Hematopoietic multipotent progenitor cell treated with erythropoietin and hydrocortisone succinate and interleukin-3 and kit ligand, for 8 days (in vitro differentiated cells): Measurements from ENCODE around the gene MCOLN1.
"Not testable (repeated sequence)": the region's sequence is repeated elsewhere in the genome, so short reads cannot be mapped to it uniquely, and the experiment has no call there.

Experiments
- DNase-seq: peaks from one replicate; pipeline ENCODE4 v3.0.0-alpha.2; 2015

Gene MCOLN1

GRCh38 chr19:7526059-7526929, 3.9 kb downstream of the MCOLN1 start:
- DNase-seq: peak; percentile 56

GRCh38 chr19:7527516-7528191, 5.2 kb downstream of the MCOLN1 start:
- DNase-seq: no peak

- no peak for DNase-seq
Observed at GRCh38 chr19:7528192-7528519, 5.7 kb downstream of the MCOLN1 start.

GRCh38 chr19:7528522-7529245, 6.3 kb downstream of the MCOLN1 start:
- DNase-seq: no peak

- no peak for DNase-seq
Observed at GRCh38 chr19:7529246-7529600, 6.8 kb downstream of the MCOLN1 start.

DNA sequence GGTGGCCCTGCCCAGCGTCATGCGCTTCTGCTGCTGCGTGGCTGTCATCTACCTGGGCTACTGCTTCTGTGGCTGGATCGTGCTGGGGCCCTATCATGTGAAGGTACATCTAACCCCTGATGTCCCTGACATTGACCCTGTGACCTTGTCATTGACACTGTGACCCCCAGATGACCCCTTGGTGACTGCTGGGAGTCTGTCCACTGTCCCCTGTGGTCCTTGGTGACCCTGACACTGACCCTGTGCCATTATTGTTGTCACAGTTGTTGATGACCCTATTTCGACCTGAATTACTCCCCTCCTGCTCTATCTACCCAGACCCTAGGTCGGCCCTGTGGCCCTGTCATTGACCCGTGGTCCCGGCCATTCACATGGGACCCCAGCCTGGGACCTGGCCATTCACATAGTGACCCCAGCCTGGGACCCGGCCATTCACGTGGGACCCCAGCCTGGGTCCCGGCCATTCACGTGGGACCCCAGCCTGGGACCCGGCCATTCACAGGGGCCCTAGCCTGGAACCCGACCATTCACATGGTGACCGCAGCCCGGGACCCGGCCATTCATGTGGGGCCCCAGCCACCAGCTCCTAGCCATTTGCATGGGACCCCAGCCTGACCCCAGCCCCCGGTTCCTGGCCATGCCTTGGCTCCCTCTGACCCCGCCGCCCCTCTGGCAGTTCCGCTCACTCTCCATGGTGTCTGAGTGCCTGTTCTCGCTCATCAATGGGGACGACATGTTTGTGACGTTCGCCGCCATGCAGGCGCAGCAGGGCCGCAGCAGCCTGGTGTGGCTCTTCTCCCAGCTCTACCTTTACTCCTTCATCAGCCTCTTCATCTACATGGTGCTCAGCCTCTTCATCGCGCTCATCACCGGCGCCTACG, 7.4 kb downstream of the MCOLN1 start:
- DNase-seq: no peak

DNA sequence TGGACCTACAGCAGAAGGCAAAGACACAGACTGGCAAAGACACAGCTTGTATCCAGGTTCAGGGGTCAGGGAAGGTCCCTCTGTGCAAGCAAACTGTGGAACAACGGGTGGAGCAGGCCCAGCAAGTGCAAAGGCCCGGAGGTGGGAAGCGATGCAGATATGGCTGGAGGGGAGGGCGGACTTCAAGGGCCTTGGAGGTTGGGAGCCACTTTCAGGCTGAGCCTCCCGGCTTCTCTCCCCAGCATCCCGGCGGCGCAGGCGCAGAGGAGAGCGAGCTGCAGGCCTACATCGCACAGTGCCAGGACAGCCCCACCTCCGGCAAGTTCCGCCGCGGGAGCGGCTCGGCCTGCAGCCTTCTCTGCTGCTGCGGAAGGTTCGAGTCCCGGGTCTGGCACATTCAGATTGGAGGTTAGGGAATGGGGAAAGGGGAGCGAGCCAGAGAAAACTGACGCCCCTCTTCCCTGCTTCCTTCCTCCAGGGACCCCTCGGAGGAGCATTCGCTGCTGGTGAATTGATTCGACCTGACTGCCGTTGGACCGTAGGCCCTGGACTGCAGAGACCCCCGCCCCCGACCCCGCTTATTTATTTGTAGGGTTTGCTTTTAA, 11.0 kb downstream of the MCOLN1 start:
- no peak for DNase-seq

DNA sequence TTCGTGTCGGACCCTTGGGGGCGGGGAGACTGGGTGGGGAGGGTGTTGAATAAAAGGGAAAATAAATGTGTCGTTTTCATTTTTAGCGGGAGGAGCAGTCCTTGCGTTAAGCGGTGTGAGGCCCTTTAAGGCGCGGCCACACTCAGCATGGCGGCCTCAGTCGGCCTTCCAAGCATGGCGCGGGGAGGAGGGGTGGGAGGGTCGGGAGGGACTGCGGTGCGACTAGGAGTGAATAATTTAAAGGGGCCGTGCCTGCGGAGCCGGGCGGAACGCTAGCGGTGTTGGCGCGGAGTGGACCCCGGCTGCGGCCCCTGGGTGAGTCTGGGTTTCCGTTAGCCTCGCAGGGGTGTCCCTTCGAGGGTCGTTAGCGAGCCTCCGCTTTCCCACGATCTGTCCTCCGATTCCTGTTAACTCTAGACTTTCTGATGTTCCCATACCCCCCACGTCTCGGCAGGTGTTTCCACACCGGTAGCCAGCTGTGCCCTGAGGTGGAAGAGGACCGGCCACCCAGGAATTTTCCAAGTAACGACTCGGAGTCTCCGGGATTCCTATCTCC, 11.6 kb downstream of the MCOLN1 start:
- DNase-seq: peak; percentile 87

GRCh38 chr19:7534531-7535046, 12.2 kb downstream of the MCOLN1 start:
- DNase-seq: no peak

DNA sequence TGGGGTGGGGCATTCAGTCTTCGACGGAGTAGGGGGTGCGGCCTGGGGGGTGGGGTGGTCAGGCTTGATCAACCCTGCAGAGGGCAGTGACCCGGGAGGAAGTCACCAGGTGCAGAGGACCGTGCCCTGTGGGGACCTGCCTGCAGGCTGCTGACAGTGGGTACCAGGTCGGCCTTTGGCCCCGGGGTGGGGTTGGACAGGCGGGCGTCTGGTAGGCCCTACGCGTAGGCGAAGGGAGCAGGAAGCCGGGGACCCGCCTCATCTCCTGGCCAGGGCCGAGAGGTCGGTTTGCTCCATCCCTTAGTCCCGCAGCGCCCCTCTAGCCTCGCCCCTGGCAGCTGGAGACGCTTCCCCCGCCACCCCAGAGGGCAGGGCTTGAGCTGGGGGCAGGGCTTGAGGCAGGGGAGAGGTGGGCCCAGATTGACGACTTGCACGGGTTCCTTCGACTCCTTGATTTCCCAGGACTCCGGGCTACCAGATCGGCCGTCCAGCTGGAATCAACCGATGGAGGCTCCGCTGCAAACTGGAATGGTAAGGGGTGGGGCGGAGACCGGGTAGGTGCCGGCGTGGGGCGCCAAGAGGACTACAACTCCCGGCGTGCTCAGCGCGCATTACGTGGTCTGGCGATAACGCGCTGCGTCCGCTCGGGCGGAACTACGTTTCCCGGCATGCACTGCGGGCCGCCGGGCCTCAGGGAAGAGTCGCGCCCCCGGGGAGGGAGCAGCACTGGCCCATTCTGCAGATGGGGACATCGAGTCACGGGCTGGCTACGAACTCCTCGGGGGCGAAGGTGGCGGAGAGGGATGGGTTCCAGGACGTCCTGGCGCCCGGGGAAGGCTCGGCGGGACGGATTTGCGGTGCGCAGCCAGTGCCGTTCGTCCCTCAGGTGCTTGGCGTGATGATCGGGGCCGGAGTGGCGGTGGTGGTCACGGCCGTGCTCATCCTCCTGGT, 12.9 kb downstream of the MCOLN1 start, which contains the start of gene PNPLA6:
Gene PNPLA6, plus strand, starts transcription at position 671 of the 951 bp plus-strand sequence. Its CDS starts 72 bp downstream, at position 743.
- DNase-seq: peak; percentile 91

DNA sequence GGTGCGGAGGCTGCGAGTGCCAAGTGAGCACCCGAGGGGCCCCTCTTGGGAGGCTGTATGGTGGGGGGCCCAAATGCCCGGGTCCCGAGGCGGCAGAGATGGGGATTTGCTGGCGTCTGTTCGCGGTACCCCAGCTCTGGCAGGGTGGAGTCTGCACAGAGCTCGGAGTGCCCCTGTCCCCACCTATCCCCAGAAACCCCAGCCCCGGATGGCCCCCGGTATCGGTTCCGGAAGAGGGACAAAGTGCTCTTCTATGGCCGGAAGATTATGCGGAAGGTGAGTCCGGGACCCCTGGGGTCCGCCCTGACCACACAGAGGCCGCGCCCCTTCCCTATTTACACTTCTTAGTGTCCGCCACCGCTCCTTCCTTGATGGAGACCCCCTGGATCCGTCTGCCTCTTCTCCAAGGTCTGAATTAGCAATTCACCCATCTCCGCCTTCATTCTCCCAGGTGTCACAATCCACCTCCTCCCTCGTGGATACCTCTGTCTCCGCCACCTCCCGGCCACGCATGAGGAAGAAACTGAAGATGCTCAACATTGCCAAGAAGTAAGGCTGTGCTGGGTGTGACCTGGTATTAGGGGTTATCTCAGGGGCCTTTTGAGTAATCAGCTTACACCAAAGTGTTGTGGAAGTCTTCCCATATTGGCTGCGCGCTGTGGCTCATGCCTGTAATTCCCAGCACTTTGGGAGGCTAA, 13.7 kb downstream of the MCOLN1 start:
- peak; percentile 82 for DNase-seq

DNA sequence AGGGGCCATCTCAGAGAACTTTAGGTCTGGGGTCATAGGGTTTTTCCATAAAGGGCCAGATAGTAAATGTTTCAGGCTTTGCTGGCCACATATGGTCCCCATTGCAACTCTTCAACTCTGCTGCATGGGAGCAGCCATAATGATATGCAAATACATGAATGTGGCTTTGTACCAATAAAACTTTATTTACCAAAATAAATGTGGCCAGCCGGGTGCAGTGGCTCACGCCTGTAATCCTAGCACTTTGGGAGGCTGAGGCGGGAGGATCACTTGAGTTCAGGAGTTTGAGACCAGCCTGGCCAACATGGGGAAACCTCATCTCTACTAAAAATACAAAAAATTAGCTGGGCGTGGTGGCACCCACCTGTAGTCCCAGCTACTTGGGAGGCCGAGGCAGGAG, 16.6 kb downstream of the MCOLN1 start:
- not testable (repeated sequence) for DNase-seq

- no peak for DNase-seq
Observed at GRCh38 chr19:7539827-7540425, 17.5 kb downstream of the MCOLN1 start.

DNA sequence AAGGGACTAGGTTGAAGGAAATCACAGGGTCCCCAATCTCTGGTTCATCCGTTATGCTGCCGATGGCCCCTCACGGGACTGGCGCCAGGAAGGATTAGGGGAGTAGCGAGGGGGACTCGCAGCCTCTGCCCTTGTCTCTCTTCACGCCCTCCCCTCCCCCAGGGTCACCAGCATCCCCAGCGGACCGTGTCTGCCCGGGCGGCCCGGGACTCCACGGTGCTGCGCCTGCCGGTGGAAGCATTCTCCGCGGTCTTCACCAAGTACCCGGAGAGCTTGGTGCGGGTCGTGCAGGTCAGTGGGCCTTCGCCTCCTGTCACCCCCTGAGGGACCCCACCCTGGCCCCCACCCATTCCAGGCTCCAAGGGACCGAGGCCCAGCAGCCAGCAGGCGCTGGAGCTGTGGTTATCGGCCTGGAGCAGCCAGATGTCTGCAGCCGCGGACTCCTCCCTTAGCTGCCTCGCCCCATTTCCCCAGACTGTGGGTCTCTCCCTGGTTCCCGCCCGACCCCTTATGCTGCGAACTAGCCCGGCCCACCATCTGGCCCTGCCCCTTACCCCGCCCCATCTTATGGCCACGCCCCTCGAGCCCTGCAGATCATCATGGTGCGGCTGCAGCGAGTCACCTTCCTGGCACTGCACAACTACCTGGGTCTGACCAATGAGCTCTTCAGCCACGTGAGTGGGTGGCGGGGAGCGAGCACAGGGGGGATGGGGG, 18.5 kb downstream of the MCOLN1 start:
- DNase-seq: peak; percentile 96

GRCh38 chr19:7541475-7541824, 19.0 kb downstream of the MCOLN1 start:
- DNase-seq: no peak

DNA sequence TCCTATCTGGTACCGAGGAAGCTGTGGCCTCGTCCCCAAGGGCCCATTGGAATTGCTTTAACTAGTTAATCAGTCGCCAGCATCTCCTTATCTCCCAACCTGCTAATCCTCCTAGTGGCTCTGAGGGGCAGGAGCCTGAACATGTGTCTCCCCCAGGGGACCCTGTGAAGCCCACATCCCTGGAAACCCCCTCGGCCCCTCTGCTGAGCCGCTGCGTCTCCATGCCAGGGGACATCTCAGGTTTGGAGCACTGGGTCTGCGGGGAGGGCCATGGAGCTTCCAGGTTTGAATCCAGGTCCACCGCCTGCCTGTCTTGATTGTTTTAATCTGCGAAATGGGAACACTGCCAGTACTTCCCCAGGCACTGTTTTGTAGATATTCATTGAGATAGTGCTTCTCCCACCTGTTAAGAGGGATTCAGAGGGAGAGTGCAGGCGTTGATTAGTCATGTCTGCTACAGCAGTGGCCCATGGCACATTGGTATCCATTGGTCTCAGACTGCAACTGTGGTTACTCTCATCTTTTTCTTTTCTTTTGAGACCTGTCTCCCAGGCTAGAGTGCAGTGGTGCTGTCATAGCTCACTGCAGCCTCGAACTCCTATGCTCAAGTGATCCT, 19.5 kb downstream of the MCOLN1 start:
- no peak for DNase-seq

- no peak for DNase-seq
Observed at GRCh38 chr19:7542556-7543348, 20.3 kb downstream of the MCOLN1 start.
